GM12878 (cell line): ENCODE measurements around the gene MYDGF. TPM values are rescaled to one million over a fixed set of nuclear protein-coding genes. Genes with fewer than 3 reads are reported as not detected.

Source experiments
- BACH1 ChIP-seq: fragments of 450-650 bp; IDR thresholded peaks from 2 replicates; pipeline ENCODE4 v1.6.1; 2017; ENCODE audit warnings: mild to moderate bottlenecking, borderline replicate concordance
- BHLHE40 ChIP-seq, 2 experiments: fragments of 450-650 bp in 1 of 2; IDR thresholded peaks; 2 replicates each; pipeline ENCODE4 v1.6.1; 2011 to 2017; ENCODE audit warnings: low read depth in 2 of 2, borderline replicate concordance in 1 of 2, improper control_type of control experiment in 1 of 2, low read length in 1 of 2, mild to moderate bottlenecking in 1 of 2
- CBX5 ChIP-seq: sonication (generic); IDR thresholded peaks from 2 replicates; pipeline ENCODE4 v1.6.1; 2016; ENCODE audit warnings: low read depth, moderate library complexity, mild to moderate bottlenecking, inconsistent platforms
- CREB1 ChIP-seq: IDR thresholded peaks from 2 replicates; pipeline ENCODE4 v1.6.1; 2012; ENCODE audit warnings: low read depth, mild to moderate bottlenecking, inconsistent platforms
- CREM ChIP-seq: IDR thresholded peaks from 2 replicates; pipeline ENCODE4 v1.6.1; 2014; ENCODE audit warnings: antibody characterized with exemption, low read depth
- EZH2 ChIP-seq: IDR thresholded peaks from 2 replicates; pipeline ENCODE4 v1.6.1; 2012; ENCODE audit warnings: low read depth, mild to moderate bottlenecking, control low read depth, inconsistent platforms, low read length, borderline replicate concordance; ENCODE audit not compliant: control insufficient read depth
- GATAD2B ChIP-seq: fragments of 450-650 bp; conservative IDR thresholded peaks from 2 replicates; pipeline ENCODE4 v1.6.1; 2017; ENCODE audit warnings: low read depth, mild to moderate bottlenecking, moderate library complexity
- JUNB ChIP-seq: IDR thresholded peaks from 2 replicates; pipeline ENCODE4 v1.6.1; 2016; ENCODE audit warnings: antibody characterized with exemption, mild to moderate bottlenecking
- JUND ChIP-seq: IDR thresholded peaks from 2 replicates; pipeline ENCODE4 v1.6.1; 2012; ENCODE audit warnings: low read depth, mild to moderate bottlenecking, low read length, improper control_type of control experiment, moderate library complexity
- NBN ChIP-seq: fragments of 450-650 bp; IDR thresholded peaks from 2 replicates; pipeline ENCODE4 v1.6.1; 2016
- NR2C2 ChIP-seq: IDR thresholded peaks from 2 replicates; pipeline ENCODE4 v1.6.1; 2011; ENCODE audit warnings: borderline replicate concordance, low read depth; ENCODE audit not compliant: control insufficient read depth, insufficient read length
- RAD21 ChIP-seq: IDR thresholded peaks from 2 replicates; pipeline ENCODE4 v1.6.1; 2011; ENCODE audit warnings: mild to moderate bottlenecking, low read depth, low read length, moderate library complexity; ENCODE audit not compliant: insufficient read depth
- RAD51 ChIP-seq: fragments of 450-650 bp; IDR thresholded peaks from 2 replicates; pipeline ENCODE4 v1.6.1; 2016; ENCODE audit warnings: moderate library complexity, mild to moderate bottlenecking, inconsistent platforms
- RCOR1 ChIP-seq: conservative IDR thresholded peaks from 2 replicates; pipeline ENCODE4 v1.6.1; 2012; ENCODE audit warnings: low read depth, low read length, improper control_type of control experiment
- REST ChIP-seq: IDR thresholded peaks from 2 replicates; pipeline ENCODE4 v1.6.1; 2012; ENCODE audit warnings: mild to moderate bottlenecking, low read depth, low read length
- RFX5 ChIP-seq: IDR thresholded peaks from 2 replicates; pipeline ENCODE4 v1.6.1; 2011; ENCODE audit warnings: low read depth, low read length, improper control_type of control experiment
- RUNX3 ChIP-seq: IDR thresholded peaks from 2 replicates; pipeline ENCODE4 v1.6.1; 2012; ENCODE audit warnings: low read length, inconsistent platforms
- SMAD5 ChIP-seq: IDR thresholded peaks from 2 replicates; pipeline ENCODE4 v1.6.1; 2016; ENCODE audit warnings: antibody characterized with exemption, low read depth
- STAT1 ChIP-seq: fragments of 450-650 bp; conservative IDR thresholded peaks from 2 replicates; pipeline ENCODE4 v1.6.1; 2014; ENCODE audit warnings: antibody characterized with exemption, mild to moderate bottlenecking
- SUPT20H ChIP-seq: IDR thresholded peaks from 2 replicates; pipeline ENCODE4 v1.6.1; 2011; ENCODE audit warnings: low read depth, mild to moderate bottlenecking, low read length, moderate library complexity, borderline replicate concordance; ENCODE audit not compliant: control insufficient read depth
- TCF7 ChIP-seq: IDR thresholded peaks from 2 replicates; pipeline ENCODE4 v1.6.1; 2014; ENCODE audit warnings: antibody characterized with exemption, borderline replicate concordance
- ZNF24 ChIP-seq: fragments of 450-650 bp; IDR thresholded peaks from 2 replicates; pipeline ENCODE4 v1.6.1; 2017; ENCODE audit warnings: antibody characterized with exemption, mild to moderate bottlenecking
- polyA plus RNA-seq, 11 experiments: library from polyadenylated mRNA; depleted of rRNA in 4 of 11; unstranded in 6 of 11; stranded (reverse) in 5 of 11; fragments of >200 nt; fragmentation: Nextera tagmentation in 4 of 11; fragmentation: Illumina TruSeq in 1 of 11; extraction: Ambion mirVana in 4 of 11; extraction: Trizol in 1 of 11; gene quantifications; 1 replicate in 1 of 11; 2 replicates in 10 of 11; pipeline versions ENCODE4 v1.2.1 to v1.2.3, GENCODE V29; 2011 to 2016; ENCODE audit warnings: inconsistent platforms in 2 of 11, missing spikeins in 2 of 11, low read depth in 1 of 11
- total RNA-seq, 4 experiments: library from RNA; depleted of rRNA in 3 of 4; stranded (reverse); fragments of >200 nt in 3 of 4; fragmentation: Illumina TruSeq in 1 of 4; extraction: Trizol in 1 of 4; gene quantifications; 2 replicates each; pipeline versions ENCODE4 v1.2.1 to v1.2.3, GENCODE V29; 2013 to 2021
- TF ChIP-seq, protein P1 (sequence below): IDR thresholded peaks from 2 replicates; pipeline ENCODE4 v1.6.1; 2011; ENCODE audit warnings: low read depth, mild to moderate bottlenecking, low read length, moderate library complexity, borderline replicate concordance; ENCODE audit errors: extremely low read depth
- TF ChIP-seq, protein P2 (sequence below): IDR thresholded peaks from 2 replicates; pipeline ENCODE4 v1.6.1; 2011; ENCODE audit warnings: borderline replicate concordance, low read depth, mild to moderate bottlenecking, moderate library complexity, low read length; ENCODE audit not compliant: insufficient read depth, poor library complexity, severe bottlenecking
- TF ChIP-seq, protein P3 (sequence below): fragments of 450-650 bp; IDR thresholded peaks from 2 replicates; pipeline ENCODE4 v1.6.1; 2016; ENCODE audit warnings: mild to moderate bottlenecking

The MYDGF gene
- total and polyA plus RNA-seq, 10 of the 15 experiments (the other 5 are each of a cell fraction or from before 2014, with no cell fraction given), result 2.3 to 196 (median 57.5) TPM

DNA sequence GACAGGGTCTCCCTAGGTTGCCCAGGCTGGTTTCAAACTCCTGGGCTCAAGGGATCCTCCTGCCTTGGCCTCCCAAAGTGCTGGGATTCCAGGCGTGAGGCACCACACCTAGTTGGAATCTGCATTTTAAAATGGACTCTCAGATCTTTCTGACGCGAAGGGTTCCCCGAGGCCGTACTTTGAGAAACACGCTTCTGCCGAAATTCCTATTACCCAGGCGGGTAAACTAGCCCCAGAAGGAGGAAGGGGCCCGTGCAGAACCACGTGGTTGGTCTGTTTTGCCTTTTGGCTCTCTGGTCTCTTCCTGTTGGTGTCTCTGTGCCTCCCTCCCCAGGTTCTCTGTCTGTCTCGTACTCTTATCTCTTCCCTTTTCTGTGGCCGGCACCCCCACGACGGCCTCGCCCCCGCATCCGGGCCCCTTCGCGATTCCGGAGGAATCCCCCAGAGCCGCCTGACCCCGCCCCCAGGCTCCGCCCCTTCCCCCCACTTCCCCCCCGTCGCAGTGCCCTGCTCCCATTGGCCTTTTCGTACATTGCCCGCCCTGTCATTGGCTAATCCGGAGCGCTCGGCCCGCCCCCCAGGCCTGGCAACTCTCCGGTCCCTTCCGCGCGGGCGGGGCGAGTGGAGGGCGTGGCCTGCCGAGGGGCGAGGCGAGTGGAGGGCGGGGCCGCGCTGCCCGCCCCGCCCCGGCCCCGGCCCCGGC, 31.2 kb downstream of the MYDGF start, which contains the start of gene TNFAIP8L1 (continued):
- TF ChIP-seq REST (0 out of 2 replicates have a peak, but pooled peaks have one; percentile 27), EZH2 (no peak), RAD21 (no peak), RFX5 (0 out of 2 replicates have a peak, but pooled peaks have one; percentile 26), TCF7 (no peak), BACH1 (peak; percentile 18; the same call in 1 of the 2 replicates), CREM (0 out of 2 replicates have a peak, but pooled peaks have one; percentile 36), JUNB (no peak), NBN (peak; percentile 93), GATAD2B (0 out of 2 replicates have a peak, but pooled peaks have one; percentile 16), ZNF24 (no peak), CBX5 (no peak), SUPT20H (no peak), RCOR1 (peak; percentile 31; the same call in 1 of the 2 replicates), CREB1 (peak; percentile 61; the same call in 1 of the 2 replicates), JUND (no peak), NR2C2 (no peak), SMAD5 (no peak), STAT1 (no peak), BHLHE40 (IDR thresholded peaks at IDR 0.05; ENCODE audit: borderline replicate concordance in 1 of 2, low read depth in 2 of 2, low read length in 1 of 2) (peak; percentile 83 to 88), RAD51 (peak; percentile 91), RUNX3 (peak; percentile 81)
- TF ChIP-seq, protein P1, sequence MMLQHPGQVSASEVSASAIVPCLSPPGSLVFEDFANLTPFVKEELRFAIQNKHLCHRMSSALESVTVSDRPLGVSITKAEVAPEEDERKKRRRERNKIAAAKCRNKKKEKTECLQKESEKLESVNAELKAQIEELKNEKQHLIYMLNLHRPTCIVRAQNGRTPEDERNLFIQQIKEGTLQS, result no peak
- TF ChIP-seq, protein P2, sequence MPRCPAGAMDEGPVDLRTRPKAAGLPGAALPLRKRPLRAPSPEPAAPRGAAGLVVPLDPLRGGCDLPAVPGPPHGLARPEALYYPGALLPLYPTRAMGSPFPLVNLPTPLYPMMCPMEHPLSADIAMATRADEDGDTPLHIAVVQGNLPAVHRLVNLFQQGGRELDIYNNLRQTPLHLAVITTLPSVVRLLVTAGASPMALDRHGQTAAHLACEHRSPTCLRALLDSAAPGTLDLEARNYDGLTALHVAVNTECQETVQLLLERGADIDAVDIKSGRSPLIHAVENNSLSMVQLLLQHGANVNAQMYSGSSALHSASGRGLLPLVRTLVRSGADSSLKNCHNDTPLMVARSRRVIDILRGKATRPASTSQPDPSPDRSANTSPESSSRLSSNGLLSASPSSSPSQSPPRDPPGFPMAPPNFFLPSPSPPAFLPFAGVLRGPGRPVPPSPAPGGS, result peak; percentile 29
- TF ChIP-seq, protein P3, sequence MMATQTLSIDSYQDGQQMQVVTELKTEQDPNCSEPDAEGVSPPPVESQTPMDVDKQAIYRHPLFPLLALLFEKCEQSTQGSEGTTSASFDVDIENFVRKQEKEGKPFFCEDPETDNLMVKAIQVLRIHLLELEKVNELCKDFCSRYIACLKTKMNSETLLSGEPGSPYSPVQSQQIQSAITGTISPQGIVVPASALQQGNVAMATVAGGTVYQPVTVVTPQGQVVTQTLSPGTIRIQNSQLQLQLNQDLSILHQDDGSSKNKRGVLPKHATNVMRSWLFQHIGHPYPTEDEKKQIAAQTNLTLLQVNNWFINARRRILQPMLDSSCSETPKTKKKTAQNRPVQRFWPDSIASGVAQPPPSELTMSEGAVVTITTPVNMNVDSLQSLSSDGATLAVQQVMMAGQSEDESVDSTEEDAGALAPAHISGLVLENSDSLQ, result peak; percentile 6; the same call in 1 of the 2 replicates
